ENCODE measurements around the gene CPXM2.

CPXM2 gene

GRCh38 chr10:123891144-123892071, at the start of gene CPXM2:
CPXM2 (minus strand) TSS chr10:123891807; CDS start chr10:123891659, 148 bp downstream.
- H3K27me3 ChIP-seq, result no peaks in the 10 kb centered on the region
- no peaks in the 10 kb centered on the region for H3K9me3 ChIP-seq
- no peak within 1 kb of the TSS for H3K4me2 ChIP-seq
- H3K4me3 ChIP-seq, result no peak within 1 kb of the TSS
- no peaks in the 10 kb centered on the region for H3K36me3 ChIP-seq
- no peak for TF ChIP-seq Cebpa-rat (IDR thresholded peaks at IDR 0.05)
- no peaks in the 10 kb centered on the region for H3K4me1 ChIP-seq
- no peaks in the 10 kb centered on the region for H4K20me1 ChIP-seq
- no peak within 1 kb of the TSS for H3K27ac ChIP-seq
- no peak within 1 kb of the TSS for H3K9ac ChIP-seq

- H3K4me3 ChIP-seq, result no peak overlapping the region
- no peaks in the 10 kb centered on the region for H3K9me3 ChIP-seq
- H3K27ac ChIP-seq, result no peak overlapping the region
- no peaks in the 10 kb centered on the region for H3K27me3 ChIP-seq
- H4K20me1 ChIP-seq, result no peaks in the 10 kb centered on the region
- H3K36me3 ChIP-seq, result no peaks in the 10 kb centered on the region
- H3K9ac ChIP-seq, result no peak overlapping the region
- peaks cover 18% of the 10 kb centered on the region for H3K4me1 ChIP-seq
- TF ChIP-seq Cebpa-rat (IDR thresholded peaks at IDR 0.05), result no peak
- no peak overlapping the region for H3K4me2 ChIP-seq
Measured at GRCh38 chr10:123939591-123939990, 48.0 kb upstream of the CPXM2 start.

GRCh38 chr10:123938890-123939289, 47.3 kb upstream of the CPXM2 start:
- Histone ChIP-seq H3K9me3 (no peaks in the 10 kb centered on the region), H3K27me3 (no peaks in the 10 kb centered on the region), H3K4me1 (peaks cover 19% of the 10 kb centered on the region), H3K36me3 (no peaks in the 10 kb centered on the region), H4K20me1 (no peaks in the 10 kb centered on the region), H3K4me2 (no peak overlapping the region), H3K9ac (no peak overlapping the region), H3K27ac (no peak overlapping the region), H3K4me3 (no peak overlapping the region)
- TF ChIP-seq Cebpa-rat (IDR thresholded peaks at IDR 0.05), result no peak

- peaks cover 6% of the 10 kb centered on the region for H3K4me1 ChIP-seq
- no peak for TF ChIP-seq Cebpa-rat (IDR thresholded peaks at IDR 0.05)
- H3K4me2 ChIP-seq, result no peak overlapping the region
- no peak overlapping the region for H3K27ac ChIP-seq
- H3K9me3 ChIP-seq, result peaks cover 12% of the 10 kb centered on the region
- H3K4me3 ChIP-seq, result no peak overlapping the region
- H3K27me3 ChIP-seq, result no peaks in the 10 kb centered on the region
- H3K36me3 ChIP-seq, result no peaks in the 10 kb centered on the region
- no peak overlapping the region for H3K9ac ChIP-seq
- H4K20me1 ChIP-seq, result no peaks in the 10 kb centered on the region
Measured at GRCh38 chr10:123936426-123936825, 44.8 kb upstream of the CPXM2 start.

GRCh38 chr10:123935680-123936079, 44.1 kb upstream of the CPXM2 start:
- no peak overlapping the region for H3K27ac ChIP-seq
- H3K4me1 ChIP-seq, result peaks cover 6% of the 10 kb centered on the region
- no peaks in the 10 kb centered on the region for H3K27me3 ChIP-seq
- H3K4me2 ChIP-seq, result no peak overlapping the region
- H3K4me3 ChIP-seq, result no peak overlapping the region
- no peaks in the 10 kb centered on the region for H3K36me3 ChIP-seq
- no peak for TF ChIP-seq Cebpa-rat (IDR thresholded peaks at IDR 0.05)
- H3K9ac ChIP-seq, result no peak overlapping the region
- H4K20me1 ChIP-seq, result no peaks in the 10 kb centered on the region
- peaks cover 20% of the 10 kb centered on the region for H3K9me3 ChIP-seq

GRCh38 chr10:123934846-123935245, 43.2 kb upstream of the CPXM2 start:
- Histone ChIP-seq H3K36me3 (no peaks in the 10 kb centered on the region), H3K9me3 (peaks cover 26% of the 10 kb centered on the region), H3K27me3 (no peaks in the 10 kb centered on the region), H3K4me3 (no peak overlapping the region), H3K4me1 (peaks cover 12% of the 10 kb centered on the region), H3K4me2 (no peak overlapping the region; the same call in 1 of the 2 replicates), H4K20me1 (no peaks in the 10 kb centered on the region), H3K27ac (no peak overlapping the region), H3K9ac (no peak overlapping the region)
- no peak for TF ChIP-seq Cebpa-rat (IDR thresholded peaks at IDR 0.05)

GRCh38 chr10:123930340-123931001, 38.9 kb upstream of the CPXM2 start:
- Histone ChIP-seq H3K4me3 (no peak overlapping the region), H3K27me3 (no peaks in the 10 kb centered on the region), H4K20me1 (no peaks in the 10 kb centered on the region), H3K9me3 (peaks cover 36% of the 10 kb centered on the region), H3K27ac (no peak overlapping the region), H3K36me3 (no peaks in the 10 kb centered on the region), H3K4me1 (peaks cover 28% of the 10 kb centered on the region), H3K9ac (no peak overlapping the region), H3K4me2 (peak overlapping the region; percentile 26; the same call in 1 of the 2 replicates)
- TF ChIP-seq Cebpa-rat (IDR thresholded peaks at IDR 0.05), result no peak

GRCh38 chr10:123929791-123930190, 38.2 kb upstream of the CPXM2 start:
- H3K4me3 ChIP-seq, result no peak overlapping the region
- peaks cover 36% of the 10 kb centered on the region for H3K9me3 ChIP-seq
- H3K27ac ChIP-seq, result no peak overlapping the region
- peak overlapping the region; percentile 26; the same call in 1 of the 2 replicates for H3K4me2 ChIP-seq
- H3K36me3 ChIP-seq, result no peaks in the 10 kb centered on the region
- H4K20me1 ChIP-seq, result no peaks in the 10 kb centered on the region
- TF ChIP-seq Cebpa-rat (IDR thresholded peaks at IDR 0.05), result no peak
- peaks cover 25% of the 10 kb centered on the region for H3K4me1 ChIP-seq
- no peaks in the 10 kb centered on the region for H3K27me3 ChIP-seq
- H3K9ac ChIP-seq, result no peak overlapping the region

GRCh38 chr10:123928427-123928826, 36.8 kb upstream of the CPXM2 start:
- no peak for TF ChIP-seq Cebpa-rat (IDR thresholded peaks at IDR 0.05)
- Histone ChIP-seq H3K9me3 (peaks cover 36% of the 10 kb centered on the region), H3K4me1 (peaks cover 26% of the 10 kb centered on the region), H3K4me3 (no peak overlapping the region), H3K27me3 (no peaks in the 10 kb centered on the region), H3K27ac (no peak overlapping the region), H4K20me1 (no peaks in the 10 kb centered on the region), H3K4me2 (no peak overlapping the region), H3K36me3 (no peaks in the 10 kb centered on the region), H3K9ac (no peak overlapping the region)

All from BLaER1 (cell line).